AG20443 (cell line): ENCODE data around the gene IBA57.
"Not testable (repeated sequence)": the region's sequence is repeated elsewhere in the genome, so short reads cannot be mapped to it uniquely, and the experiment has no call there.

Experiments
- DNase-seq: peaks from one replicate; pipeline ENCODE4 v3.0.0; 2012; ENCODE audit warnings: low spot score, mixed read lengths

IBA57 gene

GRCh38 chr1:228226956-228227791 lies 61.6 kb downstream of the IBA57 start:
- DNase-seq = no peak

- DNase-seq = not testable (repeated sequence)
Observed at GRCh38 chr1:228228147-228228546, 62.5 kb downstream of the IBA57 start.

GRCh38 chr1:228228601-228229074 lies 63.0 kb downstream of the IBA57 start:
- no peak for DNase-seq

GRCh38 chr1:228231189-228231588 lies 65.6 kb downstream of the IBA57 start:
- no peak for DNase-seq
